ENCODE measurements around the gene MYT1.
A peak's percentile ranks its signal among the peaks of the same experiment; 100 is the strongest.

MYT1 gene

GRCh38 chr20:64255361-64256281, 91.4 kb downstream of the MYT1 start, which contains the start of gene PCMTD2:
Gene PCMTD2, plus strand, starts transcription at chr20:64255748. Its CDS starts 4,218 bp downstream, at chr20:64259966.
- peak; percentile 88 to 92 for DNase-seq (ENCODE audit: low spot score in 2 of 2)
- Mint-ChIP-seq H3K9me3 (no peaks in the 10 kb centered on the region), H3K4me3 (peak within 1 kb of the TSS; percentile 90), H3K27ac (peak within 1 kb of the TSS; percentile 98), H3K4me1 (peaks cover 44% of the 10 kb centered on the region), H3K36me3 (peaks cover 34% of the 10 kb centered on the region)
- ATAC-seq: peak; percentile 92

- H3K4me1 Mint-ChIP-seq: peaks cover 52% of the 10 kb centered on the region
- H3K36me3 Mint-ChIP-seq: peaks cover 39% of the 10 kb centered on the region
- H3K27ac Mint-ChIP-seq: peak overlapping the region; percentile 98
- DNase-seq (ENCODE audit: low spot score in 2 of 2): no peak
- peak overlapping the region; percentile 90 for H3K4me3 Mint-ChIP-seq
- no peaks in the 10 kb centered on the region for H3K9me3 Mint-ChIP-seq
- ATAC-seq: no peak
Measured at GRCh38 chr20:64256282-64256935, 92.2 kb downstream of the MYT1 start.

GRCh38 chr20:64257107-64257757, 93.0 kb downstream of the MYT1 start:
- Mint-ChIP-seq H3K27ac (peak overlapping the region; percentile 98), H3K4me3 (peak overlapping the region; percentile 90), H3K9me3 (no peaks in the 10 kb centered on the region), H3K36me3 (peaks cover 39% of the 10 kb centered on the region), H3K4me1 (peaks cover 60% of the 10 kb centered on the region)
- ATAC-seq: no peak
- no peak for DNase-seq (ENCODE audit: low spot score in 2 of 2)

GRCh38 chr20:64258071-64258823, 94.0 kb downstream of the MYT1 start:
- Mint-ChIP-seq H3K36me3 (peaks cover 39% of the 10 kb centered on the region), H3K4me1 (peaks cover 70% of the 10 kb centered on the region), H3K4me3 (no peak overlapping the region), H3K9me3 (no peaks in the 10 kb centered on the region), H3K27ac (no peak overlapping the region)
- DNase-seq (ENCODE audit: low spot score in 2 of 2) (peak in 1 of 2 donors; percentile 10), ATAC-seq (no peak)

GRCh38 chr20:64260239-64260638, 96.0 kb downstream of the MYT1 start:
- Mint-ChIP-seq H3K9me3 (no peaks in the 10 kb centered on the region), H3K4me1 (peaks cover 66% of the 10 kb centered on the region), H3K27ac (no peak overlapping the region), H3K36me3 (peaks cover 39% of the 10 kb centered on the region), H3K4me3 (no peak overlapping the region)
- no peak for ATAC-seq
- DNase-seq (ENCODE audit: low spot score in 2 of 2): no peak

- Mint-ChIP-seq H3K36me3 (peaks cover 36% of the 10 kb centered on the region), H3K4me1 (peaks cover 64% of the 10 kb centered on the region), H3K9me3 (no peaks in the 10 kb centered on the region), H3K4me3 (no peak overlapping the region), H3K27ac (peak overlapping the region; percentile 79)
- no peak for DNase-seq (ENCODE audit: low spot score in 2 of 2)
- ATAC-seq: no peak
Measured at GRCh38 chr20:64261138-64261537, 96.9 kb downstream of the MYT1 start.

- H3K4me1 Mint-ChIP-seq: peaks cover 46% of the 10 kb centered on the region
Measured at GRCh38 chr20:64264091-64264490, 99.8 kb downstream of the MYT1 start.

GRCh38 chr20:64265201-64265600, 100.9 kb downstream of the MYT1 start:
- no peaks in the 10 kb centered on the region for H3K9me3 Mint-ChIP-seq

More at GRCh38 chr20:64264091-64264490, 99.8 kb downstream of the MYT1 start:
- Mint-ChIP-seq H3K36me3 (peaks cover 43% of the 10 kb centered on the region), H3K9me3 (no peaks in the 10 kb centered on the region), H3K4me3 (no peak overlapping the region), H3K27ac (no peak overlapping the region)
- DNase-seq (ENCODE audit: low spot score in 2 of 2) (no peak), ATAC-seq (no peak)

GRCh38 chr20:64266988-64267387, 102.7 kb downstream of the MYT1 start:
- ATAC-seq (no peak), DNase-seq (ENCODE audit: low spot score in 2 of 2) (no peak)
- H3K36me3 Mint-ChIP-seq: peaks cover 38% of the 10 kb centered on the region
- no peak overlapping the region for H3K4me3 Mint-ChIP-seq
- no peak overlapping the region for H3K27ac Mint-ChIP-seq
- no peaks in the 10 kb centered on the region for H3K9me3 Mint-ChIP-seq
- H3K4me1 Mint-ChIP-seq: peaks cover 45% of the 10 kb centered on the region

More at GRCh38 chr20:64265201-64265600, 100.9 kb downstream of the MYT1 start:
- Mint-ChIP-seq H3K4me1 (peaks cover 52% of the 10 kb centered on the region), H3K36me3 (peaks cover 40% of the 10 kb centered on the region), H3K4me3 (no peak overlapping the region), H3K27ac (peak overlapping the region; percentile 34)
- DNase-seq (ENCODE audit: low spot score in 2 of 2) (no peak), ATAC-seq (no peak)

GRCh38 chr20:64268174-64268573, 103.9 kb downstream of the MYT1 start:
- Mint-ChIP-seq H3K36me3 (peaks cover 44% of the 10 kb centered on the region), H3K27ac (no peak overlapping the region), H3K4me3 (no peak overlapping the region), H3K4me1 (peaks cover 34% of the 10 kb centered on the region), H3K9me3 (no peaks in the 10 kb centered on the region)
- ATAC-seq (no peak), DNase-seq (ENCODE audit: low spot score in 2 of 2) (no peak)

GRCh38 chr20:64269604-64270411, 105.6 kb downstream of the MYT1 start:
- no peaks in the 10 kb centered on the region for H3K9me3 Mint-ChIP-seq
- peaks cover 27% of the 10 kb centered on the region for H3K4me1 Mint-ChIP-seq
- no peak overlapping the region for H3K4me3 Mint-ChIP-seq
- ATAC-seq (no peak), DNase-seq (ENCODE audit: low spot score in 2 of 2) (no peak)
- H3K36me3 Mint-ChIP-seq: peaks cover 46% of the 10 kb centered on the region
- H3K27ac Mint-ChIP-seq: no peak overlapping the region

GRCh38 chr20:64271636-64272035, 107.4 kb downstream of the MYT1 start:
- Mint-ChIP-seq H3K36me3 (peaks cover 38% of the 10 kb centered on the region), H3K9me3 (no peaks in the 10 kb centered on the region), H3K4me1 (peaks cover 27% of the 10 kb centered on the region), H3K4me3 (no peak overlapping the region), H3K27ac (no peak overlapping the region)
- DNase-seq (ENCODE audit: low spot score in 2 of 2): no peak
- no peak for ATAC-seq

- ATAC-seq (no peak), DNase-seq (ENCODE audit: low spot score in 2 of 2) (no peak)
- peaks cover 27% of the 10 kb centered on the region for H3K4me1 Mint-ChIP-seq
- peaks cover 37% of the 10 kb centered on the region for H3K36me3 Mint-ChIP-seq
- H3K27ac Mint-ChIP-seq: no peak overlapping the region
- no peak overlapping the region for H3K4me3 Mint-ChIP-seq
- H3K9me3 Mint-ChIP-seq: no peaks in the 10 kb centered on the region
Measured at GRCh38 chr20:64273109-64273508, 108.9 kb downstream of the MYT1 start.

GRCh38 chr20:64276817-64277216, 112.6 kb downstream of the MYT1 start:
- Mint-ChIP-seq H3K4me1 (peaks cover 28% of the 10 kb centered on the region), H3K27ac (no peak overlapping the region), H3K36me3 (peaks cover 19% of the 10 kb centered on the region), H3K9me3 (no peaks in the 10 kb centered on the region), H3K4me3 (no peak overlapping the region)
- no peak for DNase-seq (ENCODE audit: low spot score in 2 of 2)
- no peak for ATAC-seq
